Psoas muscle (tissue), 8 donors: ENCODE measurements around the gene IPPK. TPM values are rescaled to one million over a fixed set of nuclear protein-coding genes. Genes with fewer than 3 reads are reported as not detected.
A peak's percentile ranks its signal among the peaks of the same experiment; 100 is the strongest.
"Not testable (repeated sequence)": the region's sequence is repeated elsewhere in the genome, so short reads cannot be mapped to it uniquely, and the experiment has no call there.

Experiments used
- ATAC-seq, 4 donors: fragments of 200-7000 bp; cut with Tn5 transposase; one replicate each; pipeline ENCODE4 v1.9.1; 2020; ENCODE audit warnings: moderate library complexity in 3 of 4, mild to moderate bottlenecking in 2 of 4
- DNase-seq, 2 donors: peaks; one replicate each; pipeline ENCODE4 v3.0.0-alpha.2; 2020
- H3K27ac ChIP-seq: fragments of 200-600 bp; one replicate; pipeline ENCODE4 v1.8.0; 2022
- H3K27me3 ChIP-seq, 3 donors: fragments of 200-600 bp in 1 of 3; one replicate each; pipeline versions ENCODE4 v1.6.1 to v1.8.0; 2013 to 2022; ENCODE audit warnings: low read length in 2 of 3, mild to moderate bottlenecking in 2 of 3, moderate library complexity in 1 of 3; ENCODE audit not compliant: insufficient read depth in 3 of 3
- H3K36me3 ChIP-seq, 2 donors: fragments of 200-600 bp in 1 of 2; one replicate each; pipeline versions ENCODE4 v1.6.1 to v1.8.0; 2013 to 2022; ENCODE audit warnings: low read depth in 1 of 2, mild to moderate bottlenecking in 1 of 2, moderate library complexity in 1 of 2; ENCODE audit not compliant: insufficient read depth in 1 of 2
- H3K4me1 ChIP-seq: fragments of 200-600 bp; one replicate; pipeline ENCODE4 v1.8.0; 2022
- H3K4me3 ChIP-seq: fragments of 200-600 bp; one replicate; pipeline ENCODE4 v1.8.0; 2022; ENCODE audit warnings: mild to moderate bottlenecking
- H3K9me3 ChIP-seq: fragments of 200-600 bp; one replicate; pipeline ENCODE4 v1.8.0; 2022
- CTCF ChIP-seq: fragments of 200-600 bp; IDR thresholded peaks from one replicate; pipeline ENCODE4 v1.8.0; 2022; ENCODE audit warnings: antibody characterized with exemption
- WGBS, 3 donors: extraction: QIAGEN DNeasy Blood & Tissue Kit; methylation state at CpG; one replicate each; pipeline versions ENCODE4 v1.1.6 to v1.1.7; 2013; 5-methylcytosine and 5-hydroxymethylcytosine counted together
- intact Hi-C, 2 donors: fragments of 100-400 bp; cut with DNase I; formaldehyde crosslinking; loops; one replicate each; pipeline versions ENCODE4 v1.11.0 to v1.14.2; 2022
- polyA plus RNA-seq, 3 donors: library from polyadenylated mRNA; stranded (reverse); fragments of 200-250 nt; gene quantifications; one replicate each; pipeline ENCODE4 v1.2.3, GENCODE V29; 2013
- total RNA-seq, 4 donors: library from RNA; stranded (reverse); fragmentation: NEBNext Ultra II Directional in 2 of 4; extraction: Animal tissue kit (Norgen Biotek cat#: 25700) in 2 of 4; gene quantifications; one replicate each; pipeline versions ENCODE4 v1.2.1 to v1.2.4, GENCODE V29; 2021 to 2023
- donor health status: healthy with polysubstance abuse.
- donor health status: DM: no; HTN: no; CAD: no; lungs with moderate emphysema.
- donor health status: Bipolar disorder and iron deficiency.
- donor health status: healthy.
- donor health status: DM: yes; HTN: yes; CAD: no.
- donor health status: DM: no; HTN: no; CAD: no.
- donor health status: DM: no; HTN: no; CAD: no.
- donor health status: DM: yes; HTN: yes; CAD: no.

IPPK gene
- total and polyA plus RNA-seq, 7 donors, result 3.9 to 10.5 (median 8.5) TPM

GRCh38 chr9:92595930-92596329 is 74.0 kb downstream of the IPPK start:
- intact Hi-C loops, result no loop called here
- Histone ChIP-seq H3K4me3 (no peak overlapping the region), H3K36me3 (no peaks in the 10 kb centered on the region), H3K9me3 (no peaks in the 10 kb centered on the region), H3K27me3 (no peaks in the 10 kb centered on the region), H3K4me1 (peaks cover 5% of the 10 kb centered on the region), H3K27ac (no peak overlapping the region)
- ATAC-seq (no peak), DNase-seq (no peak)
- no peak for TF ChIP-seq CTCF
- 71 to 87% (median 79%) methylated on average over 1 of the region's 1 CpG for WGBS, 3 donors

- ATAC-seq, DNase-seq, H3K4me3 ChIP-seq, H3K9me3 ChIP-seq, H3K4me1 ChIP-seq, intact Hi-C loops, H3K27ac ChIP-seq, H3K27me3 ChIP-seq, H3K36me3 ChIP-seq: not testable (repeated sequence)
- WGBS, 3 donors, result 98 to 100% (median 100%) methylated on average over 1 of the region's 1 CpG
These were observed 74.9 kb downstream of the IPPK start for GRCh38 chr9:92595075-92595474.

GRCh38 chr9:92592946-92593861 is 76.7 kb downstream of the IPPK start:
- peaks cover 5% of the 10 kb centered on the region for H3K4me1 ChIP-seq
- TF ChIP-seq CTCF, result no peak
- no peak for ATAC-seq

GRCh38 chr9:92592537-92592936 is 77.4 kb downstream of the IPPK start:
- Histone ChIP-seq H3K4me1 (peaks cover 5% of the 10 kb centered on the region), H3K27ac (no peak overlapping the region), H3K36me3 (no peaks in the 10 kb centered on the region), H3K4me3 (no peak overlapping the region), H3K9me3 (no peaks in the 10 kb centered on the region), H3K27me3 (no peaks in the 10 kb centered on the region)
- intact Hi-C loops, result no loop called here
- no peak for TF ChIP-seq CTCF
- DNase-seq, result no peak
- ATAC-seq, result no peak
- WGBS, 3 donors, result 90 to 100% (median 92%) methylated on average over 1 of the region's 1 CpG

More at GRCh38 chr9:92592946-92593861, 76.7 kb downstream of the IPPK start:
- Histone ChIP-seq H3K36me3 (no peaks in the 10 kb centered on the region), H3K9me3 (no peaks in the 10 kb centered on the region), H3K27ac (no peak overlapping the region), H3K4me3 (no peak overlapping the region), H3K27me3 (no peaks in the 10 kb centered on the region)
- DNase-seq, result no peak
- intact Hi-C loops, result no loop called here
- 47 to 63% (median 53%) methylated on average over 7 of the region's 7 CpGs for WGBS, 3 donors

- no peaks in the 10 kb centered on the region for H3K36me3 ChIP-seq
- intact Hi-C loops, result no loop called here
- 1 to 3% (median 2%) methylated on average over 3 of the region's 3 CpGs for WGBS, 3 donors
- H3K4me3 ChIP-seq, result no peak overlapping the region
- H3K9me3 ChIP-seq, result no peaks in the 10 kb centered on the region
- H3K27me3 ChIP-seq, result no peaks in the 10 kb centered on the region
- peaks cover 5% of the 10 kb centered on the region for H3K4me1 ChIP-seq
- ATAC-seq (peak in 3 of 4 donors; percentile 55 to 80 (median 68)), DNase-seq (peak; percentile 59 to 80)
- no peak for TF ChIP-seq CTCF
- H3K27ac ChIP-seq, result no peak overlapping the region
These were observed 79.6 kb downstream of the IPPK start for GRCh38 chr9:92590377-92590776.
